GM12878 (cell line): Measurements from ENCODE around the gene PRIMPOL. TPM values are rescaled to one million over a fixed set of nuclear protein-coding genes. Genes with fewer than 3 reads are reported as not detected.

Source experiments
- CBX3 ChIP-seq: fragments of 200-600 bp; sonication (generic); IDR thresholded peaks from 2 replicates; pipeline ENCODE4 v1.6.1; 2016; ENCODE audit warnings: low read depth, borderline replicate concordance
- CEBPZ ChIP-seq: fragments of 150-350 bp; IDR thresholded peaks from 2 replicates; pipeline ENCODE4 v1.6.1; 2016; ENCODE audit warnings: low read depth, low read length
- CHD1 ChIP-seq: IDR thresholded peaks from 2 replicates; pipeline ENCODE4 v1.6.1; 2012; ENCODE audit warnings: low read depth, low read length, improper control_type of control experiment
- EZH2 ChIP-seq: IDR thresholded peaks from 2 replicates; pipeline ENCODE4 v1.6.1; 2012; ENCODE audit warnings: low read depth, mild to moderate bottlenecking, control low read depth, inconsistent platforms, low read length, borderline replicate concordance; ENCODE audit not compliant: control insufficient read depth
- FOXK2 ChIP-seq: fragments of 450-650 bp; IDR thresholded peaks from 2 replicates; pipeline ENCODE4 v1.6.1; 2017; ENCODE audit warnings: mild to moderate bottlenecking, moderate library complexity
- GATAD2B ChIP-seq: fragments of 450-650 bp; conservative IDR thresholded peaks from 2 replicates; pipeline ENCODE4 v1.6.1; 2017; ENCODE audit warnings: low read depth, mild to moderate bottlenecking, moderate library complexity
- HSF1 ChIP-seq: fragments of 150-350 bp; IDR thresholded peaks from 2 replicates; pipeline ENCODE4 v1.6.1; 2014; ENCODE audit warnings: mild to moderate bottlenecking, low read depth, low read length
- SIN3A ChIP-seq: IDR thresholded peaks from 2 replicates; pipeline ENCODE4 v1.6.1; 2012; ENCODE audit warnings: low read depth, low read length, improper control_type of control experiment
- USF1 ChIP-seq: IDR thresholded peaks from 2 replicates; pipeline ENCODE4 v1.6.1; 2011; ENCODE audit warnings: borderline replicate concordance, low read depth, mild to moderate bottlenecking, moderate library complexity, mixed read lengths, low read length; ENCODE audit not compliant: insufficient read depth; ENCODE audit errors: extremely low read length
- ZBTB11 ChIP-seq: fragments of 450-650 bp; formaldehyde crosslinking; IDR thresholded peaks from 2 replicates; pipeline ENCODE4 v1.5.0; 2022; ENCODE audit warnings: mild to moderate bottlenecking, missing genetic modification characterization
- ZBTB4 ChIP-seq: fragments of 450-650 bp; formaldehyde crosslinking; IDR thresholded peaks from 2 replicates; pipeline ENCODE4 v1.4.0; 2022; ENCODE audit warnings: mild to moderate bottlenecking, moderate library complexity
- ZZZ3 ChIP-seq: IDR thresholded peaks from 2 replicates; pipeline ENCODE4 v1.6.1; 2011; ENCODE audit warnings: low read depth; ENCODE audit not compliant: control insufficient read depth, insufficient read length
- polyA plus RNA-seq, 11 experiments: library from polyadenylated mRNA; depleted of rRNA in 4 of 11; unstranded in 6 of 11; stranded (reverse) in 5 of 11; fragments of >200 nt; fragmentation: Nextera tagmentation in 4 of 11; fragmentation: Illumina TruSeq in 1 of 11; extraction: Ambion mirVana in 4 of 11; extraction: Trizol in 1 of 11; gene quantifications; 1 replicate in 1 of 11; 2 replicates in 10 of 11; pipeline versions ENCODE4 v1.2.1 to v1.2.3, GENCODE V29; 2011 to 2016; ENCODE audit warnings: inconsistent platforms in 2 of 11, missing spikeins in 2 of 11, low read depth in 1 of 11
- total RNA-seq, 4 experiments: library from RNA; depleted of rRNA in 3 of 4; stranded (reverse); fragments of >200 nt in 3 of 4; fragmentation: Illumina TruSeq in 1 of 4; extraction: Trizol in 1 of 4; gene quantifications; 2 replicates each; pipeline versions ENCODE4 v1.2.1 to v1.2.3, GENCODE V29; 2013 to 2021

The PRIMPOL gene
- total and polyA plus RNA-seq, 10 of the 15 experiments (the other 5 are each of a cell fraction or from before 2014, with no cell fraction given) = 10.6 to 23.7 (median 14.0) TPM

GRCh38 chr4:184648313-184649025 lies 1.1 kb upstream of the PRIMPOL start (continued):
- TF ChIP-seq CEBPZ (no peak), ZBTB4 (no peak), EZH2 (no peak), FOXK2 (no peak), CHD1 (no peak), USF1 (no peak), SIN3A (peak; percentile 55; the same call in 1 of the 2 replicates), ZBTB11 (CRISPR knock-in tag) (no peak), GATAD2B (0 out of 2 replicates have a peak, but pooled peaks have one; percentile 12), CBX3 (no peak), HSF1 (no peak), ZZZ3 (no peak)
